ENCODE results near the gene HNRNPCL4.
"Not testable (repeated sequence)": the region's sequence is repeated elsewhere in the genome, so short reads cannot be mapped to it uniquely, and the experiment has no call there.

The HNRNPCL4 gene

GRCh38 chr1:13165531-13165930, at the start of gene HNRNPCL4:
TSS of gene HNRNPCL4 (minus strand) at chr1:13165631. CDS start at chr1:13165467, 164 bp downstream.
- not testable (repeated sequence) for DNase-seq (ENCODE audit: extremely low read depth, low read depth); H3K4me3 ChIP-seq (replicated peaks; ENCODE audit: low read depth, low read length)

GRCh38 chr1:13208712-13209111, 43.3 kb upstream of the HNRNPCL4 start:
- H3K4me3 ChIP-seq (replicated peaks; ENCODE audit: low read depth, low read length); DNase-seq (ENCODE audit: extremely low read depth, low read depth): not testable (repeated sequence)

- not testable (repeated sequence) for H3K4me3 ChIP-seq (replicated peaks; ENCODE audit: low read depth, low read length); DNase-seq (ENCODE audit: extremely low read depth, low read depth)
Measured at GRCh38 chr1:13201309-13201708, 35.9 kb upstream of the HNRNPCL4 start, which contains the start of gene PRAMEF13. TSS of gene PRAMEF13 (minus strand) at chr1:13201409. CDS start at chr1:13199589, 1,820 bp downstream.

GRCh38 chr1:13171548-13171947, 6.1 kb upstream of the HNRNPCL4 start, which contains the start of gene PRAMEF9:
TSS of gene PRAMEF9 (plus strand) at chr1:13171848. CDS start at chr1:13175281, 3,433 bp downstream.
- DNase-seq (ENCODE audit: extremely low read depth, low read depth); H3K4me3 ChIP-seq (replicated peaks; ENCODE audit: low read depth, low read length): not testable (repeated sequence)

- H3K4me3 ChIP-seq (replicated peaks; ENCODE audit: low read depth, low read length) = not testable (repeated sequence)
Measured at GRCh38 chr1:13155909-13156308, 9.5 kb downstream of the HNRNPCL4 start, which contains the start of gene PRAMEF26. TSS of gene PRAMEF26 (minus strand) at chr1:13156009. CDS start at chr1:13153095, 2,914 bp downstream.

GRCh38 chr1:13116754-13117153, 48.7 kb downstream of the HNRNPCL4 start, which contains the start of gene HNRNPCL2:
TSS of gene HNRNPCL2 (minus strand) at chr1:13116854. CDS start at chr1:13116400, 454 bp downstream.
- not testable (repeated sequence) for H3K4me3 ChIP-seq (replicated peaks; ENCODE audit: low read depth, low read length); DNase-seq (ENCODE audit: extremely low read depth, low read depth)

More at GRCh38 chr1:13155909-13156308, 9.5 kb downstream of the HNRNPCL4 start, which contains the start of gene PRAMEF26:
- DNase-seq (ENCODE audit: extremely low read depth, low read depth) = not testable (repeated sequence)
